ENCODE measurements around the gene CDYL.

CDYL gene

DNA sequence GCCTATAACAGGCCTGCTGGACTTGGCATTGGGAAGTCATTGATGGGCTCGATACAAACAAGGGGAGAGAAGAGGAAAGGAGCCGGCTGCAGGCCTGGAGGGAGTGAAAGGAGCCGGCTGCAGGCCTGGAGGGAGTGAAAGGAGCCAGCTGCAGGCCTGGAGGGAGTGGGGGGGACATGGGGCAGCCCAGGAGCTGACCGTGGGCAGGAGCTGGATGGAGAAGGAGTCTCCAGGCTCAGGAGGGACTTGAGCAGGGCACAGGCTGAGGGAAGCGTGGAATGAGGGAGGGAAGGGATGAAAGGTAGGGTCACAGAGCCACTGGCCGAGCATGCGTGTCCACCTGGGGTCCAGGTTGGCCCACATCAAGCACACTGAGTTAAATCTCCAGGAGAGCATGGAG is 195.6 kb downstream of the CDYL start:
- TF ChIP-seq NFIC (IDR thresholded peaks at IDR 0.05), result no peak
- TF ChIP-seq YY1 (IDR thresholded peaks at IDR 0.05; ENCODE audit: low read depth), result no peak
- no peak for TF ChIP-seq CEBPB (IDR thresholded peaks at IDR 0.05)
- TF ChIP-seq, protein P1, sequence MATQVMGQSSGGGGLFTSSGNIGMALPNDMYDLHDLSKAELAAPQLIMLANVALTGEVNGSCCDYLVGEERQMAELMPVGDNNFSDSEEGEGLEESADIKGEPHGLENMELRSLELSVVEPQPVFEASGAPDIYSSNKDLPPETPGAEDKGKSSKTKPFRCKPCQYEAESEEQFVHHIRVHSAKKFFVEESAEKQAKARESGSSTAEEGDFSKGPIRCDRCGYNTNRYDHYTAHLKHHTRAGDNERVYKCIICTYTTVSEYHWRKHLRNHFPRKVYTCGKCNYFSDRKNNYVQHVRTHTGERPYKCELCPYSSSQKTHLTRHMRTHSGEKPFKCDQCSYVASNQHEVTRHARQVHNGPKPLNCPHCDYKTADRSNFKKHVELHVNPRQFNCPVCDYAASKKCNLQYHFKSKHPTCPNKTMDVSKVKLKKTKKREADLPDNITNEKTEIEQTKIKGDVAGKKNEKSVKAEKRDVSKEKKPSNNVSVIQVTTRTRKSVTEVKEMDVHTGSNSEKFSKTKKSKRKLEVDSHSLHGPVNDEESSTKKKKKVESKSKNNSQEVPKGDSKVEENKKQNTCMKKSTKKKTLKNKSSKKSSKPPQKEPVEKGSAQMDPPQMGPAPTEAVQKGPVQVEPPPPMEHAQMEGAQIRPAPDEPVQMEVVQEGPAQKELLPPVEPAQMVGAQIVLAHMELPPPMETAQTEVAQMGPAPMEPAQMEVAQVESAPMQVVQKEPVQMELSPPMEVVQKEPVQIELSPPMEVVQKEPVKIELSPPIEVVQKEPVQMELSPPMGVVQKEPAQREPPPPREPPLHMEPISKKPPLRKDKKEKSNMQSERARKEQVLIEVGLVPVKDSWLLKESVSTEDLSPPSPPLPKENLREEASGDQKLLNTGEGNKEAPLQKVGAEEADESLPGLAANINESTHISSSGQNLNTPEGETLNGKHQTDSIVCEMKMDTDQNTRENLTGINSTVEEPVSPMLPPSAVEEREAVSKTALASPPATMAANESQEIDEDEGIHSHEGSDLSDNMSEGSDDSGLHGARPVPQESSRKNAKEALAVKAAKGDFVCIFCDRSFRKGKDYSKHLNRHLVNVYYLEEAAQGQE (IDR thresholded peaks at IDR 0.05; ENCODE audit: low read depth), result no peak
- no peak for TF ChIP-seq EGR1 (IDR thresholded peaks at IDR 0.05)
- no peak for TF ChIP-seq ZBTB7A (IDR thresholded peaks at IDR 0.05; ENCODE audit: low read depth)
- no peak for TF ChIP-seq TCF12 (IDR thresholded peaks at IDR 0.05; ENCODE audit: low read depth)
- TF ChIP-seq CREB1 (IDR thresholded peaks at IDR 0.05; ENCODE audit: low read depth), result no peak
- no peak for TF ChIP-seq EP300 (IDR thresholded peaks at IDR 0.05; ENCODE audit: borderline replicate concordance)
- TF ChIP-seq TAF1 (IDR thresholded peaks at IDR 0.05; ENCODE audit: low read depth), result no peak
- no peak for TF ChIP-seq FOXM1 (IDR thresholded peaks at IDR 0.05; ENCODE audit: borderline replicate concordance, low read depth)
- TF ChIP-seq, protein P2, sequence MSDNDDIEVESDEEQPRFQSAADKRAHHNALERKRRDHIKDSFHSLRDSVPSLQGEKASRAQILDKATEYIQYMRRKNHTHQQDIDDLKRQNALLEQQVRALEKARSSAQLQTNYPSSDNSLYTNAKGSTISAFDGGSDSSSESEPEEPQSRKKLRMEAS (IDR thresholded peaks at IDR 0.05), result no peak
- TF ChIP-seq TEAD4 (IDR thresholded peaks at IDR 0.05), result no peak
- no peak for TF ChIP-seq RAD21 (IDR thresholded peaks at IDR 0.05; ENCODE audit: low read depth)
- TF ChIP-seq, protein P3, sequence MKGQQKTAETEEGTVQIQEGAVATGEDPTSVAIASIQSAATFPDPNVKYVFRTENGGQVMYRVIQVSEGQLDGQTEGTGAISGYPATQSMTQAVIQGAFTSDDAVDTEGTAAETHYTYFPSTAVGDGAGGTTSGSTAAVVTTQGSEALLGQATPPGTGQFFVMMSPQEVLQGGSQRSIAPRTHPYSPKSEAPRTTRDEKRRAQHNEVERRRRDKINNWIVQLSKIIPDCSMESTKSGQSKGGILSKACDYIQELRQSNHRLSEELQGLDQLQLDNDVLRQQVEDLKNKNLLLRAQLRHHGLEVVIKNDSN (IDR thresholded peaks at IDR 0.05), result no peak

DNA sequence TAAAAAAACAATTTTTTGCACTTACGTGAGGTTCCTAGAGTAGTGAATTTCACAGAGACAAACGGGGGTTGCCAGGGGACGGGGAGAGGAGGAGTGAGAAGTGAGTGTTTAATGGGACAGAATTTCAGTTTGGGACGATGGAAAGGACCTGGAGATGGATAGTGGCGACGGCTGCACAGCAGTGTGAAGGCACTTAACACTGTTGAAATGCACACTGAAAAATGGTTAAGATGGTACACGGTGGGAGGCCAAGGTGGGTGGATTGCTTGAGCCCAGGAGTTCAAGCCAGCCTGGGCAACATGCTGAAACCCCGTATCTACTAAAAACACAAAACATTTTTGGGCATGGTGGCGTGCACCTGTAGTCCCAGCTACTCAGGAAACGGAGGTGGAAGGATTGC is 196.2 kb downstream of the CDYL start:
- TF ChIP-seq YY1 (IDR thresholded peaks at IDR 0.05; ENCODE audit: low read depth) (no peak), CEBPB (IDR thresholded peaks at IDR 0.05) (no peak), NFIC (IDR thresholded peaks at IDR 0.05) (no peak), EP300 (IDR thresholded peaks at IDR 0.05; ENCODE audit: borderline replicate concordance) (no peak), FOXM1 (IDR thresholded peaks at IDR 0.05; ENCODE audit: borderline replicate concordance, low read depth) (no peak), ZBTB7A (IDR thresholded peaks at IDR 0.05; ENCODE audit: low read depth) (no peak), CREB1 (IDR thresholded peaks at IDR 0.05; ENCODE audit: low read depth) (no peak), EGR1 (IDR thresholded peaks at IDR 0.05) (no peak), TEAD4 (IDR thresholded peaks at IDR 0.05) (no peak), RAD21 (IDR thresholded peaks at IDR 0.05; ENCODE audit: low read depth) (no peak), TCF12 (IDR thresholded peaks at IDR 0.05; ENCODE audit: low read depth) (no peak), TAF1 (IDR thresholded peaks at IDR 0.05; ENCODE audit: low read depth) (no peak)
- TF ChIP-seq, protein P2 (IDR thresholded peaks at IDR 0.05), result no peak
- TF ChIP-seq, protein P1 (IDR thresholded peaks at IDR 0.05; ENCODE audit: low read depth), result no peak
- TF ChIP-seq, protein P3 (IDR thresholded peaks at IDR 0.05), result no peak

DNA sequence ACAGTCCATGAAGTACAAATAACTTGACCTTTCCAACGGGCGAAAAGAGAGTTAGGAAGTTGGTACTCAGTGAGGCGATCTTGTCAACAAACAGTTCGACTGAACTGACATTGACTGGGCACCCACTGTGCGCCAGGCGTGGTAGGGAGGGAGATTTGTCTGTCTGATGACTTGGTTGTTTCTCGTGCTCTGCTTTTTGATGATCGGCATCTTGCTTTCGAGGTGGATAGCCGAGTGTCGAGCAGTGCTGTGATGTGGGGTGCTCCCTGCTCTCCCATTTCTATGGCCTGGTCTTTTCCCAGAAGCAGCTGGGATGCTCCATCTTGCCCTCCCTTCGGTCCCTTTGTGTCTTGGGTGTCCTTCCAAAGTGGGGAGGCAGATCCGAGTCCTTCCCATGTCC is 197.2 kb downstream of the CDYL start:
- no peak for TF ChIP-seq TEAD4 (IDR thresholded peaks at IDR 0.05)
- TF ChIP-seq EP300 (IDR thresholded peaks at IDR 0.05; ENCODE audit: borderline replicate concordance), result no peak
- no peak for TF ChIP-seq ZBTB7A (IDR thresholded peaks at IDR 0.05; ENCODE audit: low read depth)
- no peak for TF ChIP-seq EGR1 (IDR thresholded peaks at IDR 0.05)
- TF ChIP-seq TAF1 (IDR thresholded peaks at IDR 0.05; ENCODE audit: low read depth), result no peak
- TF ChIP-seq, protein P2 (IDR thresholded peaks at IDR 0.05), result no peak
- TF ChIP-seq, protein P3 (IDR thresholded peaks at IDR 0.05), result no peak
- no peak for TF ChIP-seq FOXM1 (IDR thresholded peaks at IDR 0.05; ENCODE audit: borderline replicate concordance, low read depth)
- TF ChIP-seq CREB1 (IDR thresholded peaks at IDR 0.05; ENCODE audit: low read depth), result no peak
- TF ChIP-seq, protein P1 (IDR thresholded peaks at IDR 0.05; ENCODE audit: low read depth), result no peak
- no peak for TF ChIP-seq YY1 (IDR thresholded peaks at IDR 0.05; ENCODE audit: low read depth)

All from Ishikawa (cell line).